ENCODE results near the gene TFF3.

TFF3 gene

DNA sequence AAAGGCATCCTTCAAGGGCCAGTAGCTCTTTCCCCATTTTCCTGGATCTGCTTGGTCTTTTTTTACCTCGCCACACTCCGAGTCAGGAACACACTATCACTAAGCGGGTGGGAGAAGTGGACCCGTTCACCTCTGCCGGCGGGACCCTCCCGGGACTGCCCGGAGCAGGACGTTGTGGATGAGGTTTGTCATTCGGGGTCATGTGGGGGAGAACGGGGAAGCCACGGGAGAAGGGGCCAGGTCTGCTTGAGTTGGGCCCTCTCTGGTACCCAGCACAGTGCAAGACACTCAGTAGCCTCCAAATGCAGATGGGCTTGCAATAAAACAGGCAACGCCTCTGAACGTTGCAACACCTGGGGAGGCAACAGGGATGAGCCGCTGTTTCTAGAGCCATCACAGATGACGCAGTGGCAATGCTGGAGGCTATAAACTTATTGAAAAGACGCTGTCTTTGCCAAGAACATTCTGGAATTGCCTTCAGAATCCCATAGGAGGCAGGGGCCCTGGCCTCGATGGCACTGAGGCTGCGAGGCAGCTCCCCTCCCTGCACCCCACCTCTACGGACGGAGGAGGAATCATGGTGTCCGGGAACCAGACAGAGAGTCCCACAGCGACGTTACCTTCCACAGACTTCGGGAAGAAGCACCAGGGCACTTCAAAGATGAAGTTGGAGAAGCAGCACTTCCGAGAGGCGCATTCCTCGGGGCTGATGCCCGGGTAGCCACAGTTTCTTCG, 31.8 kb upstream of the TFF3 start:
- no peak for DNase-seq (ENCODE audit: low read depth)
- H3K4me3 ChIP-seq (ENCODE audit: low read length) = no peak overlapping the region
- TF ChIP-seq CTCF (IDR thresholded peaks at IDR 0.05; ENCODE audit: insufficient read depth, low read depth, low read length, missing control alignments) = no peak

GRCh38 chr21:42346441-42346840, 31.2 kb upstream of the TFF3 start:
- TF ChIP-seq CTCF (IDR thresholded peaks at IDR 0.05; ENCODE audit: insufficient read depth, low read depth, low read length, missing control alignments) = no peak
- DNase-seq (ENCODE audit: low read depth) = no peak

GRCh38 chr21:42344631-42345030, 29.4 kb upstream of the TFF3 start:
- no peak for TF ChIP-seq CTCF (IDR thresholded peaks at IDR 0.05; ENCODE audit: insufficient read depth, low read depth, low read length, missing control alignments)
- H3K4me3 ChIP-seq (ENCODE audit: low read length) = no peak overlapping the region
- no peak for DNase-seq (ENCODE audit: low read depth)

More at GRCh38 chr21:42346441-42346840, 31.2 kb upstream of the TFF3 start:
- no peak overlapping the region for H3K4me3 ChIP-seq (ENCODE audit: low read length)

- DNase-seq (ENCODE audit: low read depth) = no peak
- no peak for TF ChIP-seq CTCF (IDR thresholded peaks at IDR 0.05; ENCODE audit: insufficient read depth, low read depth, low read length, missing control alignments)
- H3K4me3 ChIP-seq (ENCODE audit: low read length) = no peak overlapping the region
Measured at GRCh38 chr21:42343963-42344510, 28.8 kb upstream of the TFF3 start.

GRCh38 chr21:42343556-42343955, 28.3 kb upstream of the TFF3 start:
- DNase-seq (ENCODE audit: low read depth) = no peak
- no peak for TF ChIP-seq CTCF (IDR thresholded peaks at IDR 0.05; ENCODE audit: insufficient read depth, low read depth, low read length, missing control alignments)
- H3K4me3 ChIP-seq (ENCODE audit: low read length) = no peak overlapping the region

- no peak overlapping the region for H3K4me3 ChIP-seq (ENCODE audit: low read length)
- no peak for DNase-seq (ENCODE audit: low read depth)
- TF ChIP-seq CTCF (IDR thresholded peaks at IDR 0.05; ENCODE audit: insufficient read depth, low read depth, low read length, missing control alignments) = no peak
Measured at GRCh38 chr21:42343101-42343500, 27.9 kb upstream of the TFF3 start.

Data from epithelial cell of esophagus (primary cell).